Measurements from ENCODE around the gene PLXDC1. TPM values are rescaled to one million over a fixed set of nuclear protein-coding genes. Genes with fewer than 3 reads are reported as not detected.
A peak's percentile ranks its signal among the peaks of the same experiment; 100 is the strongest.

The PLXDC1 gene
- total and polyA plus RNA-seq, 2 of the 8 experiments (the other 6 are each of a cell fraction or from before 2014, with no cell fraction given) = 4.1 to 14.6 TPM

- H3K9me3 ChIP-seq (ENCODE audit: insufficient read depth in 2 of 2, low read depth in 1 of 2, low read length in 1 of 2) = no peaks in the 10 kb centered on the region
- H3K4me2 ChIP-seq (ENCODE audit: insufficient read depth in 1 of 2, low read depth in 2 of 2, low read length in 2 of 2) = no peak overlapping the region
- H4K20me1 ChIP-seq (replicated peaks in 1 of 2; ENCODE audit: control insufficient read depth in 1 of 2, insufficient read depth in 2 of 2, low read length in 2 of 2) = no peaks in the 10 kb centered on the region
- H3K79me1 ChIP-seq (ENCODE audit: low read depth, low read length) = no peaks in the 10 kb centered on the region; the same call in 1 of the 2 replicates
- H3K9ac ChIP-seq (replicated peaks in 1 of 4; ENCODE audit: extremely low read depth in 1 of 4, low read depth in 3 of 4, low read length in 3 of 4) = no peak overlapping the region
- no peak overlapping the region for H4K5ac ChIP-seq (ENCODE audit: insufficient read length, low read depth, low read length)
- no peak overlapping the region for H3K23ac ChIP-seq (ENCODE audit: insufficient read length)
- no peak overlapping the region for H3K56ac ChIP-seq (replicated peaks; ENCODE audit: insufficient read length, low read depth, low read length)
- TF ChIP-seq JUN (IDR thresholded peaks at IDR 0.05; ENCODE audit: low read depth, low read length) (no peak), HDAC2 (IDR thresholded peaks at IDR 0.05; ENCODE audit: borderline replicate concordance in 1 of 2, low read depth in 2 of 2, low read length in 2 of 2) (no peak), SUZ12 (IDR thresholded peaks at IDR 0.05; ENCODE audit: low read length) (no peak), CHD1 (IDR thresholded peaks at IDR 0.05; ENCODE audit: low read depth, low read length) (no peak), YY1 (IDR thresholded peaks at IDR 0.05; ENCODE audit: low read depth, low read length) (no peak), RXRA (IDR thresholded peaks at IDR 0.05; ENCODE audit: insufficient read depth, low read depth, low read length) (no peak), RFX5 (IDR thresholded peaks at IDR 0.05; ENCODE audit: borderline replicate concordance, low read depth, low read length) (no peak), SIX5 (IDR thresholded peaks at IDR 0.05; ENCODE audit: low read depth, low read length) (no peak), SP2 (IDR thresholded peaks at IDR 0.05; ENCODE audit: low read length) (no peak), SP4 (IDR thresholded peaks at IDR 0.05; ENCODE audit: low read length) (no peak), SIRT6 (IDR thresholded peaks at IDR 0.05; ENCODE audit: low read length) (no peak), GABPA (IDR thresholded peaks at IDR 0.05; ENCODE audit: borderline replicate concordance, insufficient read depth, low read length) (no peak)
- H3K27me3 ChIP-seq (replicated peaks in 1 of 4; ENCODE audit: control insufficient read depth in 3 of 4, extremely low read depth in 1 of 4, insufficient read depth in 3 of 4, low read length in 3 of 4) = no peaks in the 10 kb centered on the region
- H3K4me1 ChIP-seq (replicated peaks in 1 of 4; ENCODE audit: control insufficient read depth in 3 of 4, insufficient read depth in 4 of 4, low read length in 3 of 4) = peaks cover 4 to 16% (median 8%) of the 10 kb centered on the region in 4 experiments
- H2BK15ac ChIP-seq (ENCODE audit: low read length) = no peak overlapping the region
- H3K79me2 ChIP-seq (ENCODE audit: control insufficient read depth in 1 of 2, insufficient read depth in 2 of 2, low read length in 2 of 2) = no peaks in the 10 kb centered on the region
- H4K91ac ChIP-seq (replicated peaks; ENCODE audit: insufficient read length, low read length) = no peak overlapping the region
- no peak overlapping the region for H3K27ac ChIP-seq (ENCODE audit: low read depth, low read length)
- no peak overlapping the region for H2AFZ ChIP-seq (ENCODE audit: low read length)
- no peaks in the 10 kb centered on the region; a peak in 1 of 8 replicates for H3K36me3 ChIP-seq (ENCODE audit: control insufficient read depth in 2 of 4, insufficient read depth in 4 of 4, low read length in 3 of 4)
- no peaks in the 10 kb centered on the region for H3K23me2 ChIP-seq (ENCODE audit: low read depth, low read length)
- ChIA-PET CTCF (ENCODE audit: partially characterized antibody) (interaction anchor here (0.9 to 1.5 kb wide), 3 partner anchors 30 to 102 kb away, joined by 4 to 5 read pairs (median 5); no protein-coding TSS in a partner anchor), POLR2A (ENCODE audit: partially characterized antibody) (interaction anchor here (0.9 to 1.0 kb wide), 2 partner anchors 25 to 29 kb away, joined by 3 read pairs; no protein-coding TSS in a partner anchor)
- H4K8ac ChIP-seq (ENCODE audit: extremely low read depth, insufficient read depth, low read length) = no peak overlapping the region
- FAIRE-seq (peak; percentile 13), DNase-seq (ENCODE audit: low read depth in 1 of 2, low spot score in 2 of 2) (no peak)
- H3K18ac ChIP-seq (ENCODE audit: extremely low read depth, low read length) = no peak overlapping the region
- no peak overlapping the region for H2BK12ac ChIP-seq (ENCODE audit: low read depth, low read length)
- H2BK5ac ChIP-seq (ENCODE audit: low read depth, low read length) = no peak overlapping the region
- no peak overlapping the region for H2BK20ac ChIP-seq (ENCODE audit: low read length)
- no peak overlapping the region for H3K4ac ChIP-seq (replicated peaks; ENCODE audit: insufficient read length, low read depth, low read length)
- WGBS, 2 experiments (ENCODE audit: extremely low coverage in 1 of 2, insufficient coverage in 1 of 2, insufficient read length in 1 of 2, insufficient replicate concordance in 2 of 2, low coverage in 1 of 2, low lambda C conversion rate in 2 of 2, missing lambda C conversion rate in 1 of 2) = 86% methylated on average over 11 of the region's 11 CpGs; no CpG with 5 or more reads in 1 of the 2 experiments
- H3K4me3 ChIP-seq (ENCODE audit: extremely low read depth in 1 of 4, insufficient read depth in 2 of 4, low read depth in 3 of 4, low read length in 4 of 4) = no peak overlapping the region
- no peak overlapping the region for H2AK5ac ChIP-seq (ENCODE audit: low read depth, low read length)
- no peak overlapping the region for H2BK120ac ChIP-seq (replicated peaks; ENCODE audit: low read depth, low read length)
- H3K14ac ChIP-seq (ENCODE audit: insufficient read length) = no peak overlapping the region
Measured at GRCh38 chr17:39084558-39084957, 66.9 kb downstream of the PLXDC1 start.

Data from H1 (cell line).